ENCODE results near the gene TULP4.
"Not testable (repeated sequence)": the region's sequence is repeated elsewhere in the genome, so short reads cannot be mapped to it uniquely, and the experiment has no call there.

The TULP4 gene

GRCh38 chr6:158431560-158431959, 119.3 kb downstream of the TULP4 start:
- no peak for DNase-seq

GRCh38 chr6:158437571-158437970, 125.3 kb downstream of the TULP4 start:
- no peak for DNase-seq

GRCh38 chr6:158438226-158438625, 126.0 kb downstream of the TULP4 start:
- DNase-seq, result no peak

- DNase-seq, result no peak
Observed at GRCh38 chr6:158439255-158439654, 127.0 kb downstream of the TULP4 start.

GRCh38 chr6:158441716-158442215, 129.5 kb downstream of the TULP4 start:
- no peak for DNase-seq

GRCh38 chr6:158442306-158442705, 130.0 kb downstream of the TULP4 start:
- no peak for DNase-seq

- no peak for DNase-seq
Observed at GRCh38 chr6:158445426-158446085, 133.3 kb downstream of the TULP4 start.

GRCh38 chr6:158448856-158449255, 136.6 kb downstream of the TULP4 start:
- DNase-seq, result no peak

- DNase-seq, result no peak
Observed at GRCh38 chr6:158452191-158452590, 139.9 kb downstream of the TULP4 start.

- DNase-seq, result no peak
Observed at GRCh38 chr6:158457131-158457530, 144.9 kb downstream of the TULP4 start.

- DNase-seq, result no peak
Observed at GRCh38 chr6:158457616-158458278, 145.5 kb downstream of the TULP4 start.

- DNase-seq, result no peak
Observed at GRCh38 chr6:158459726-158460125, 147.5 kb downstream of the TULP4 start.

- DNase-seq, result no peak
Observed at GRCh38 chr6:158460602-158461169, 148.4 kb downstream of the TULP4 start.

- no peak for DNase-seq
Observed at GRCh38 chr6:158461954-158462353, 149.7 kb downstream of the TULP4 start.

- DNase-seq, result no peak
Observed at GRCh38 chr6:158464483-158464882, 152.2 kb downstream of the TULP4 start.

GRCh38 chr6:158465257-158465656, 153.0 kb downstream of the TULP4 start:
- DNase-seq, result no peak

GRCh38 chr6:158465747-158466146, 153.5 kb downstream of the TULP4 start:
- no peak for DNase-seq

GRCh38 chr6:158467923-158468322, 155.7 kb downstream of the TULP4 start:
- DNase-seq, result no peak

- no peak for DNase-seq
Observed at GRCh38 chr6:158468666-158469065, 156.4 kb downstream of the TULP4 start.

- not testable (repeated sequence) for DNase-seq
Observed at GRCh38 chr6:158470023-158470422, 157.8 kb downstream of the TULP4 start.

GRCh38 chr6:158471339-158471738, 159.1 kb downstream of the TULP4 start:
- DNase-seq, result no peak

- no peak for DNase-seq
Observed at GRCh38 chr6:158472447-158472846, 160.2 kb downstream of the TULP4 start.

- no peak for DNase-seq
Observed at GRCh38 chr6:158474961-158475343, 162.7 kb downstream of the TULP4 start.

All from activated CD4-positive, CD25-positive, alpha-beta regulatory T cell treated with anti-CD3 and anti-CD28 coated beads, Interleukin-2, amount 50 U/mL, for 72 hours (primary cell).